CD4-positive, alpha-beta T cell treated with Interleukin-17A for 1 hour (primary cell): Measurements from ENCODE around the gene CRHR1.

Experiments
- DNase-seq: peaks from one replicate; pipeline ENCODE4 v3.0.0-alpha.2; 2020

CRHR1 gene

DNA sequence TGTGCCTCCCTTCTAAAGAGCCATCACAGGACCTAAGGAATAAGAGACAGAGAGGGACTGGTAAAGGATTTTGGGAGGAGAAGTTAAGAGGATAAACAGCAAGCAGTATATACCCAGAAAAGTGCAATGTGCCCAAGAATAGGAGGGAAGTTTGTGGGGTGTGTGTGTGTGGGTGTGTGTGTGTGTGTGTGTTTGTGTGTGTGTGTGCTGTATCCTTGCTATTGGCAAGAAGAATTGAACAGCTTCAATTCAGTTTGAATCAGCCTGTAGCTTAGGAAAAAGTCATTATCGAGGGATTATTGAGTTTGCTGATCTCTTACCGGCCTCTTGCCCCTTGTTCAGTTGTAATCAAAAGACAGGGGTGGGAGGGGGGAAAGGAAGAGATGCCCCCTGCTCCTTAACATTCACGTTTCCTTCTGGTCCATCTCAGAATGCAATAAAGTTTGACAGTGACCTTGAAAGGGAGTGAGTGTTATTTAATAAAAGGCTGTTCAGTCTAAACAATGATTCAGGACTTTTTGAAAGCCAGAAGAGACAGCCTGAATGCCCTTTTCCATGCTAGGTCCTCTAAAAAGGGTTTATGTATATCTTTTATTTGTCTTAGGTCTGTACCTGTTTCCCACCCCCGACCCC, 86.3 kb downstream of the CRHR1 start:
- DNase-seq: no peak

DNA sequence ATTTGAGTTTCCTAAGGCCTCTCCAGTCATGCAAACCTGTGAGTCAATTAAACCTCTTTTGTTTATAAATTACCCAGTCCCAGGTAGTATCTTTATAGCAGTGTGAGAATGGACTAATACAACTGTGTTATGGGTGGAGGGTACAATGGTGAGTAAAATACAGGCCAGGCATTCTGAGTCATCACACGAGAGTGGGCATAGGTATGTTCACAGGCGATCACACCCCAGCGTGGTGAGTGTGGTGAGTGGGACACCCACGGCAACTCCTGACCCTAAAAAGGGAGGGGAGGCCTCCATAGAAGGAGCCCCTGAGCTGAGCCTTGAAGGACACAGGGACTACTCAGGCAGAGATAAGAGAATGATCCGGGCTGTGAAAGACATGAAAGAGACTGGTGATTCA, 87.6 kb downstream of the CRHR1 start:
- DNase-seq: no peak

DNA sequence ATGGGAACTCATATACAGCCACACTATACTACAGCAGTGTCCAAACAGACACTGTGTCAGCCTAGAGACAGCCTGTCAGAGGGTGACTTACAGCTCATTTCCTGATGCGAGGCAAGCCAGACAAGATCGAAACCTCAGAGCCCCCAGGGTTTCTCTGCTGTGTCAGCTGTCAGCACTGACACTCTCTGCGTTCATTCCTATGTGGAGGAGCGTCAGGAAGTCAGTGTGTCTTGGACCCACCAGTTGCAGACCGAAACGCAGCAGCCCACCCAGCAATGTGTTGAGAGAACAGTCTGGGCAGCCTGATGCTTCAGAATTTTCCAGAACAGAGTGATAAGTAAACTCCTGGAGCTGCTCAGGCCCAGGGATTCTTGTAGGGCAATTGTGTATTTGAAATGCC, 89.6 kb downstream of the CRHR1 start:
- peak; percentile 41 for DNase-seq

DNA sequence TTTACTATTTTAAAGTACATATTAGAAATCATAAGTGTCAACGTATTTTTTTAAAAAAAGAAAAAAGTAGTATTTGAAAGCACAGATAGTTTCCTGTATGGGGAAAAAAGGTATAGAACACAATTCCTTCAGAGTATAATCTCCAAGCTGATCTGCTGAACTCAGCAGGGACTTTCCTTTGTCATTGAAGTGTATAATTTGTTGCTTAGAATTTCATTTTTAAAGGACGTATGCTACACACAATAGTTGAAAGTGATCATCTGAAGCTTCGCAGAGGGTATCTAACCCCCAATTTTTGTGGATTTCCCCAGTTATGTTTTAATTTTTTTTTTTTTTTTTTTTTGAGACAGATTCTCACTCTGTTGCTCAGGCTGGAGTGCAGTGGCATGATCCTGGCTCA, 90.0 kb downstream of the CRHR1 start:
- DNase-seq: peak; percentile 31

DNA sequence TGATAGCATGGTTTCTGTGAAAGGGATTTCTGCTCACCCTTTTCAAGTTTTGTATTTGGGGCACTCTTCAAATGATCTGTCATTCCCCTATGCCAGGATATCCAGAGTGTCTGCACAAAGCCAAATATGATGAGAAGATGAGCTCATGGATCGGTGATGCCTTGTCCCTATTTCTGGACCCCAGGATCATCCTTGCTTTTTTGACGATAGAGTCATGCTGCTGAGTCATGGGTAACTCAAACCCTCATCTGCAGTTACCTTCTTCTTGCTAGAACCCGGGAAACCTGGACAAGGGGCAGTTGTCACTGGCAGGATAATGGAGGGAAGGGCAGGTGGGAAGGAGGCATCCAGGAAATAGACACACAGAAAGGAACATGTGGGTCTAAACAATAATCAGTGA, 92.4 kb downstream of the CRHR1 start:
- no peak for DNase-seq

DNA sequence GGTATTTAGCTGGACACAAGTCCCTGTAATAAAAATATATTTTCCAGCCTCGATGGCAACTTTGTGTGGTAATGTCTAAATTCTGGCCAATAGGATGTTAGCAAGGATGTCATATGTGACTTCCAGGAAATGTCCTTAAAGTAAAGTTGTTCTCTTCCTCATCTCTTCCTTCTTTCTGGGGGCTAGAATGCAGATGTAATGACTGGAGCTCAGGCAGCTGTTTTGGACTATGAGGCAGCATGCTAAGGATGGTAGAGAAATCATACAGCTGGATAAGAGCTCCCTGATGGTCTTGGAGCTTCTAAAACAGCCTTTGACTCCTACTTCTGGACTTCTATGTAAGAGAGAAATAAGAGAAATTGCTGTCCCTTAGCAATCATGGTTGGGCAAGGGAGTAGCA, 93.3 kb downstream of the CRHR1 start:
- DNase-seq: no peak

DNA sequence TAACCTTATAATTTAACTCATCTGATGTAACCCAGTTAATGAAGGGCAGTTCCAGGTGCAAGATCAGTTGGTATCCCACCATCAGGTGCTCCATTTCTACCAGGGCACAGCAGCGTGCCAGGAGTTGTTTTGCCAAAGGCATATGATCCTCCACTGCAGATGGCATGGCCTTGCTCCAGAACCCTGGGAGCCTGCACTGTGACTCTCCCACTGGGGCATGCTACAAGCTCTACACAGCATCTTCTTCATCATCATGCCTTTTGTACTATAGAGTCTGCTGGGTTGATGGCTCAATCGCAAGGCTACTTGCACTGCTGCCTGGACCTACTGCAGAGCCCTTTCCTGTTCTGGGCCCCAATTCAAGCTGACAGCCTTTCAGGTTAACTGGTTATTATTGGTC, 98.9 kb downstream of the CRHR1 start:
- DNase-seq: no peak
